ENCODE measurements around the gene PRKCH. TPM values are rescaled to one million over a fixed set of nuclear protein-coding genes. Genes with fewer than 3 reads are reported as not detected.

The PRKCH gene
- total and polyA plus RNA-seq, 12 donors: 8.3 to 25.1 (median 17.7) TPM

- Histone ChIP-seq H3K27ac (peak overlapping the region; percentile 50 to 91 (median 77)), H3K27me3 (no peaks in the 10 kb centered on the region), H3K4me1 (peaks cover 9 to 100% (median 53%) of the 10 kb centered on the region in 9 donors), H3K36me3 (no peaks in the 10 kb centered on the region), H3K9me3 (no peaks in the 10 kb centered on the region), H3K4me3 (peak overlapping the region in 8 of 10 donors; percentile 7 to 44 (median 38))
- DNase-seq (peak in 1 of 2 donors; percentile 37), ATAC-seq (peak; percentile 49 to 84 (median 64))
- 32 to 40% methylated on average over 34 of the region's 34 CpGs for WGBS, 2 donors
- TF ChIP-seq CTCF (IDR thresholded peaks at IDR 0.05): peak in 3 of 9 donors; percentile 16 to 24 (median 24)
- intact Hi-C loops (cut with DNase I): loop anchor here in 7 of 10 donors (2.0 to 10.0 kb wide), 6 partner anchors 41 to 156 kb away; partner anchors contain the start of gene HIF1A (in 3 of the 7)
Measured at GRCh38 chr14:61568572-61569011, 247.2 kb downstream of the PRKCH start.

GRCh38 chr14:61569308-61569707 lies 247.9 kb downstream of the PRKCH start:
- Histone ChIP-seq H3K27ac (peak overlapping the region; percentile 50 to 91 (median 77)), H3K4me1 (peaks cover 9 to 100% (median 53%) of the 10 kb centered on the region in 9 donors), H3K27me3 (no peaks in the 10 kb centered on the region), H3K36me3 (no peaks in the 10 kb centered on the region), H3K4me3 (peak overlapping the region in 1 of 10 donors; percentile 43), H3K9me3 (no peaks in the 10 kb centered on the region)
- no peak for TF ChIP-seq CTCF (IDR thresholded peaks at IDR 0.05)
- intact Hi-C loops (cut with DNase I): loop anchor here in 7 of 10 donors (2.0 to 10.0 kb wide), 6 partner anchors 42 to 155 kb away; partner anchors contain the start of gene HIF1A (in 3 of the 7)
- ATAC-seq: peak in 2 of 8 donors; percentile 5 to 18
- 76 to 77% methylated on average over 1 of the region's 1 CpG for WGBS, 2 donors
- no peak for DNase-seq

GRCh38 chr14:61569812-61570548 lies 248.6 kb downstream of the PRKCH start:
- peak; percentile 14 to 89 (median 70) for ATAC-seq
- Histone ChIP-seq H3K36me3 (no peaks in the 10 kb centered on the region), H3K27ac (peak overlapping the region in 9 of 10 donors; percentile 68 to 91 (median 77)), H3K4me3 (peak overlapping the region in 1 of 10 donors; percentile 43), H3K4me1 (peaks cover 9 to 97% (median 53%) of the 10 kb centered on the region in 9 donors), H3K9me3 (no peaks in the 10 kb centered on the region), H3K27me3 (no peaks in the 10 kb centered on the region)
- WGBS, 2 donors: 61 to 65% methylated on average over 9 of the region's 9 CpGs
- intact Hi-C loops (cut with DNase I): loop anchor here in 7 of 10 donors (2.0 to 10.0 kb wide), 6 partner anchors 43 to 155 kb away; partner anchors contain the start of gene HIF1A (in 4 of the 7)
- peak in 1 of 2 donors; percentile 49 for DNase-seq
- TF ChIP-seq CTCF (IDR thresholded peaks at IDR 0.05): no peak

- H3K36me3 ChIP-seq: no peaks in the 10 kb centered on the region
- peak overlapping the region in 9 of 10 donors; percentile 68 to 91 (median 77) for H3K27ac ChIP-seq
- peaks cover 9 to 89% (median 53%) of the 10 kb centered on the region in 9 donors for H3K4me1 ChIP-seq
- H3K4me3 ChIP-seq: peak overlapping the region in 1 of 10 donors; percentile 6
- WGBS, 2 donors: 38 to 39% methylated on average over 6 of the region's 6 CpGs
- no peak for TF ChIP-seq CTCF (IDR thresholded peaks at IDR 0.05)
- DNase-seq: no peak
- no peaks in the 10 kb centered on the region for H3K9me3 ChIP-seq
- no peaks in the 10 kb centered on the region for H3K27me3 ChIP-seq
- peak in 6 of 8 donors; percentile 11 to 43 (median 27) for ATAC-seq
- intact Hi-C loops (cut with DNase I): loop anchor here in 1 of 10 donors (10.0 kb wide), 1 partner anchor 124 kb away; the partner anchor contains the start of gene HIF1A
Measured at GRCh38 chr14:61570549-61571290, 249.3 kb downstream of the PRKCH start.

Measured in heart right ventricle (tissue), 16 donors.